Measurements from ENCODE around the gene C2orf72.

Gene C2orf72

DNA sequence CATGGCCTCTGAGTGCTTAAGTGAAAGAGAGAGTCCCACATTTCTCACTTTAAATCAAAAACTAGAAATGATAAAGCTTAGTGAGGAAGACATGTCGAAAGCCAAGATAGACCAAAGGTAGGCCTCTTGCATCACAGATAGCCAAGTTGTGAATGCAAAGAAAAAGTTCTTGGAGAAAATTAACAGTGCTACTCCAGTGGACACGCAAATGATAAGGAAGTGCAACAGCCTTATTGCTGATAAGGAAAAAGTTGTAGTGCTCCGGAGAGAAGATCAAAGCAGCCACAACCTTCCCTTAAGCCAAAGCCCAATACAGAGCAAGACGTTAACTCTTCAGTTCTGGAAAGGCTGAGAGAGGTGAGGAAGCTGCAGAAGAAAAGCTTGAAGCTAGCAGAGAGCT is 51.4 kb downstream of the C2orf72 start:
- no peak for DNase-seq

DNA sequence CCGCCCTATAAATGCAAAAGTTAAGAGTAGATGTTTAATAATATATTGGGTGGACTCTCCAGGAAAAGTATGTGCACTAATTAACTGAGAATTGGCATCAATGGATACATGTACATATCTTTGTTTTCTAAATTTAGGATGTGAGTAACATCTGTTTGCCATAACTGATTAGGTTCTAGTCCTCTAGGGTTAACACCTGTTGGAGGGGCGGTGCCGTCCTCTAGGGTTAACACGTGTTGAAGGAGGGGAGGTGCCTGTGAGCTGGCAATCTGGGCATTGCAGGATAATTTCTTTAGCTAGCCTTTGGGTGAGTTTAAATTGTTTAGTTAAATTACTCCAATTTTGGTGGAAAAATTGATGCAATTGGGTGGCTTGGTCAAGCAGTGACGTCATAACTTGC is 56.6 kb downstream of the C2orf72 start:
- no peak for DNase-seq

- no peak for DNase-seq
Measured at GRCh38 chr2:231094736-231095346, 57.5 kb downstream of the C2orf72 start.
